ENCODE data around the gene GUCA1A. TPM values are rescaled to one million over a fixed set of nuclear protein-coding genes. Genes with fewer than 3 reads are reported as not detected.
"Not testable (repeated sequence)": the region's sequence is repeated elsewhere in the genome, so short reads cannot be mapped to it uniquely, and the experiment has no call there.

Gene GUCA1A
- total RNA-seq, 2 experiments from 2014 or later: not detected

GRCh38 chr6:42137194-42137753 is 35.9 kb upstream of the GUCA1A start:
- ATAC-seq (no peak), DNase-seq (no peak)
- H3K4me1 Mint-ChIP-seq: peaks cover 4% of the 10 kb centered on the region
- H3K27ac Mint-ChIP-seq: no peak overlapping the region
- no peak overlapping the region for H3K4me3 Mint-ChIP-seq
- CTCF ChIA-PET: interaction anchor here (0.5 to 1.5 kb wide), 7 partner anchors 13 to 1277 kb away, joined by 3 to 11 read pairs (median 4); no protein-coding TSS in a partner anchor
- peaks cover 14% of the 10 kb centered on the region for H3K27me3 Mint-ChIP-seq
- H3K36me3 Mint-ChIP-seq: no peaks in the 10 kb centered on the region
- no peaks in the 10 kb centered on the region for H3K9me3 Mint-ChIP-seq (ENCODE audit: low read depth)

- no peak overlapping the region for H3K4me3 Mint-ChIP-seq
- H3K9me3 Mint-ChIP-seq (ENCODE audit: low read depth): no peaks in the 10 kb centered on the region
- H3K4me1 Mint-ChIP-seq: peaks cover 7% of the 10 kb centered on the region
- DNase-seq: no peak
- H3K27ac Mint-ChIP-seq: no peak overlapping the region
- no peak for ATAC-seq
- H3K36me3 Mint-ChIP-seq: no peaks in the 10 kb centered on the region
- peaks cover 20% of the 10 kb centered on the region for H3K27me3 Mint-ChIP-seq
- CTCF ChIA-PET: interaction anchor here (0.6 to 1.5 kb wide), 2 partner anchors 409 to 1276 kb away, joined by 4 to 6 read pairs; no protein-coding TSS in a partner anchor
Observed at GRCh38 chr6:42138190-42138589, 35.0 kb upstream of the GUCA1A start.

GRCh38 chr6:42138630-42139619 is 34.2 kb upstream of the GUCA1A start:
- CTCF ChIA-PET: no interaction called here
- Mint-ChIP-seq H3K9me3 (ENCODE audit: low read depth) (no peaks in the 10 kb centered on the region), H3K4me3 (no peak overlapping the region), H3K4me1 (peaks cover 7% of the 10 kb centered on the region), H3K27ac (no peak overlapping the region), H3K36me3 (no peaks in the 10 kb centered on the region), H3K27me3 (peaks cover 27% of the 10 kb centered on the region)
- ATAC-seq (no peak), DNase-seq (no peak)

- no peak for ATAC-seq
- Mint-ChIP-seq H3K27ac (no peak overlapping the region), H3K4me1 (peaks cover 7% of the 10 kb centered on the region)
Observed at GRCh38 chr6:42140032-42140431, 33.1 kb upstream of the GUCA1A start.

GRCh38 chr6:42140756-42141602 is 32.2 kb upstream of the GUCA1A start:
- Mint-ChIP-seq H3K36me3 (no peaks in the 10 kb centered on the region), H3K27me3 (peaks cover 30% of the 10 kb centered on the region), H3K4me1 (peaks cover 7% of the 10 kb centered on the region), H3K27ac (no peak overlapping the region), H3K9me3 (ENCODE audit: low read depth) (no peaks in the 10 kb centered on the region), H3K4me3 (no peak overlapping the region)
- CTCF ChIA-PET: no interaction called here
- no peak for DNase-seq
- no peak for ATAC-seq

More at GRCh38 chr6:42140032-42140431, 33.1 kb upstream of the GUCA1A start:
- DNase-seq: no peak
- no peaks in the 10 kb centered on the region for H3K36me3 Mint-ChIP-seq
- H3K4me3 Mint-ChIP-seq: no peak overlapping the region
- CTCF ChIA-PET: no interaction called here
- H3K27me3 Mint-ChIP-seq: peaks cover 30% of the 10 kb centered on the region
- no peaks in the 10 kb centered on the region for H3K9me3 Mint-ChIP-seq (ENCODE audit: low read depth)

GRCh38 chr6:42141603-42142117 is 31.5 kb upstream of the GUCA1A start:
- Mint-ChIP-seq H3K27ac (no peak overlapping the region), H3K9me3 (ENCODE audit: low read depth) (no peaks in the 10 kb centered on the region), H3K36me3 (no peaks in the 10 kb centered on the region), H3K4me3 (no peak overlapping the region), H3K27me3 (peaks cover 30% of the 10 kb centered on the region), H3K4me1 (peaks cover 7% of the 10 kb centered on the region)
- CTCF ChIA-PET: no interaction called here
- DNase-seq (no peak), ATAC-seq (no peak)

- DNase-seq: no peak
Observed at GRCh38 chr6:42142118-42142835, 30.9 kb upstream of the GUCA1A start, which contains the start of gene C6orf132. Gene C6orf132 (minus strand): TSS chr6:42142620. CDS start chr6:42142444, 176 bp downstream.

GRCh38 chr6:42147138-42147562 is 26.0 kb upstream of the GUCA1A start:
- CTCF ChIA-PET: interaction anchor here (1.7 kb wide), 1 partner anchor 72 kb away, joined by 3 read pairs; no protein-coding TSS in a partner anchor
- H3K36me3 Mint-ChIP-seq: no peaks in the 10 kb centered on the region
- ATAC-seq (no peak), DNase-seq (no peak)
- H3K9me3 Mint-ChIP-seq (ENCODE audit: low read depth): no peaks in the 10 kb centered on the region
- no peak overlapping the region for H3K4me3 Mint-ChIP-seq
- peaks cover 18% of the 10 kb centered on the region for H3K27me3 Mint-ChIP-seq
- peaks cover 3% of the 10 kb centered on the region for H3K4me1 Mint-ChIP-seq
- no peak overlapping the region for H3K27ac Mint-ChIP-seq

More at GRCh38 chr6:42142118-42142835, 30.9 kb upstream of the GUCA1A start, which contains the start of gene C6orf132:
- H3K36me3 Mint-ChIP-seq: no peaks in the 10 kb centered on the region
- peaks cover 30% of the 10 kb centered on the region for H3K27me3 Mint-ChIP-seq
- no peak within 1 kb of the TSS for H3K4me3 Mint-ChIP-seq
- peaks cover 3% of the 10 kb centered on the region for H3K4me1 Mint-ChIP-seq
- no peaks in the 10 kb centered on the region for H3K9me3 Mint-ChIP-seq (ENCODE audit: low read depth)
- no peak for ATAC-seq
- CTCF ChIA-PET: no interaction called here
- H3K27ac Mint-ChIP-seq: no peak within 1 kb of the TSS

GRCh38 chr6:42148058-42148457 is 25.1 kb upstream of the GUCA1A start:
- ATAC-seq (no peak), DNase-seq (no peak)
- Mint-ChIP-seq H3K4me3 (no peak overlapping the region), H3K4me1 (no peaks in the 10 kb centered on the region), H3K27me3 (peaks cover 18% of the 10 kb centered on the region), H3K9me3 (ENCODE audit: low read depth) (no peaks in the 10 kb centered on the region), H3K36me3 (no peaks in the 10 kb centered on the region), H3K27ac (no peak overlapping the region)
- CTCF ChIA-PET: interaction anchor here (1.7 kb wide), 1 partner anchor 43 kb away, joined by 5 read pairs; no protein-coding TSS in a partner anchor

GRCh38 chr6:42150254-42150653 is 22.9 kb upstream of the GUCA1A start:
- H3K4me3 Mint-ChIP-seq: no peak overlapping the region
- ATAC-seq: no peak
- no peak for DNase-seq
- no peaks in the 10 kb centered on the region for H3K36me3 Mint-ChIP-seq
- H3K4me1 Mint-ChIP-seq: no peaks in the 10 kb centered on the region
- peaks cover 6% of the 10 kb centered on the region for H3K27me3 Mint-ChIP-seq
- H3K27ac Mint-ChIP-seq: no peak overlapping the region
- CTCF ChIA-PET: no interaction called here
- no peaks in the 10 kb centered on the region for H3K9me3 Mint-ChIP-seq (ENCODE audit: low read depth)

- Mint-ChIP-seq H3K4me1 (no peaks in the 10 kb centered on the region), H3K27me3 (peaks cover 6% of the 10 kb centered on the region), H3K4me3 (no peak overlapping the region), H3K36me3 (no peaks in the 10 kb centered on the region), H3K27ac (no peak overlapping the region), H3K9me3 (ENCODE audit: low read depth) (no peaks in the 10 kb centered on the region)
- DNase-seq (no peak), ATAC-seq (no peak)
- CTCF ChIA-PET: interaction anchor here (1.6 to 1.8 kb wide), 2 partner anchors 12 to 48 kb away, joined by 4 to 6 read pairs; no protein-coding TSS in a partner anchor
Observed at GRCh38 chr6:42152024-42152423, 21.1 kb upstream of the GUCA1A start.

- not testable (repeated sequence) for H3K36me3 Mint-ChIP-seq; H3K4me3 Mint-ChIP-seq; H3K27ac Mint-ChIP-seq; ATAC-seq; H3K9me3 Mint-ChIP-seq (ENCODE audit: low read depth); H3K4me1 Mint-ChIP-seq; H3K27me3 Mint-ChIP-seq; DNase-seq
- CTCF ChIA-PET: interaction anchor here (1.6 to 1.8 kb wide), 2 partner anchors 11 to 49 kb away, joined by 4 to 6 read pairs; no protein-coding TSS in a partner anchor
Observed at GRCh38 chr6:42152528-42153213, 20.5 kb upstream of the GUCA1A start.

All from activated CD8-positive, alpha-beta memory T cell treated with anti-CD3 and anti-CD28 coated beads, Interleukin-2, amount 10 ng/mL, durations not matched to agents 7 days and 5 days (primary cell).